GM12801 (cell line): ENCODE results near the gene CANX.

Experiments
- CTCF ChIP-seq: IDR thresholded peaks from one replicate; pipeline ENCODE4 v1.5.1; 2011; ENCODE audit warnings: control low read depth; ENCODE audit not compliant: insufficient read length; ENCODE audit errors: extremely low read depth

The CANX gene

GRCh38 chr5:179731791-179732411 is 33.1 kb downstream of the CANX start:
- no peak for TF ChIP-seq CTCF

GRCh38 chr5:179732412-179732917 is 33.7 kb downstream of the CANX start, which contains the start of gene MAML1:
TSS of gene MAML1 (plus strand) at chr5:179732822. CDS start at chr5:179733113, 291 bp downstream.
- no peak for TF ChIP-seq CTCF

GRCh38 chr5:179732918-179733771 is 34.4 kb downstream of the CANX start:
- no peak for TF ChIP-seq CTCF

- TF ChIP-seq CTCF: no peak
Measured at GRCh38 chr5:179733772-179734126, 35.0 kb downstream of the CANX start.

- TF ChIP-seq CTCF: no peak
Measured at GRCh38 chr5:179734536-179735164, 35.9 kb downstream of the CANX start.

GRCh38 chr5:179738742-179739141 is 40.0 kb downstream of the CANX start:
- TF ChIP-seq CTCF: no peak

- TF ChIP-seq CTCF: no peak
Measured at GRCh38 chr5:179746872-179747271, 48.1 kb downstream of the CANX start.
